T-cell (primary cell): ENCODE measurements around the gene GPR158. TPM values are rescaled to one million over a fixed set of nuclear protein-coding genes. Genes with fewer than 3 reads are reported as not detected.

Source experiments
- ATAC-seq, 4 experiments: fragments of 200-7000 bp in 3 of 4; fragments of 150-1000 bp in 1 of 4; cut with Tn5 transposase; replicated peaks in 1 of 4; 1 replicate in 3 of 4; 2 replicates in 1 of 4; pipeline ENCODE4 v1.10.0; 2021; ENCODE audit warnings: moderate library complexity in 3 of 4, mild to moderate bottlenecking in 2 of 4, moderate number of reproducible peaks in 1 of 4
- CTCF ChIA-PET, 2 donors: fragments of 300-600 bp; sonication (Branson Sonifier 250); formaldehyde crosslinking; loops; one replicate each; lab custom pipeline; 2022; ENCODE audit warnings: antibody characterized with exemption in 2 of 2; lab: Charles Lee
- POLR2A ChIA-PET, 2 donors: fragments of 300-600 bp; sonication (Branson Sonifier 250); formaldehyde crosslinking; loops; one replicate each; lab custom pipeline; 2022; ENCODE audit warnings: antibody characterized with exemption in 2 of 2; lab: Charles Lee
- DNase-seq, 35 experiments: peaks; one replicate each; pipeline versions ENCODE4 v3.0.0 to v3.0.0-alpha.2; 2013 to 2023
- H3K27ac ChIP-seq: one replicate; pipeline ENCODE4 v1.5.1; 2013; ENCODE audit warnings: low read length
- H3K27me3 ChIP-seq, 2 experiments: replicated peaks in 1 of 2; 1 replicate in 1 of 2; 2 replicates in 1 of 2; pipeline versions ENCODE4 v1.6.1 to v1.7.0; 2013; ENCODE audit warnings: low read length in 1 of 2, mixed read lengths in 1 of 2; ENCODE audit not compliant: control insufficient read depth in 2 of 2, insufficient read depth in 2 of 2; ENCODE audit errors: extremely low read depth in 1 of 2
- H3K36me3 ChIP-seq, 2 donors: 1 replicate in 1 of 2; 2 replicates in 1 of 2; pipeline versions ENCODE4 v1.6.1 to v1.7.0; 2013; ENCODE audit warnings: low read length in 1 of 2; ENCODE audit not compliant: control insufficient read depth in 2 of 2, insufficient read depth in 1 of 2; ENCODE audit errors: extremely low read depth in 1 of 2
- H3K4me1 ChIP-seq, 2 experiments: 1 replicate in 1 of 2; 2 replicates in 1 of 2; pipeline versions ENCODE4 v1.6.1 to v1.7.0; 2013; ENCODE audit warnings: low read length in 2 of 2, mixed read lengths in 1 of 2; ENCODE audit not compliant: insufficient read depth in 2 of 2, control insufficient read depth in 1 of 2; ENCODE audit errors: extremely low read depth in 1 of 2
- H3K4me3 ChIP-seq, 2 donors: 1 replicate in 1 of 2; 2 replicates in 1 of 2; pipeline versions ENCODE4 v1.5.1 to v1.7.0; 2013; ENCODE audit warnings: mild to moderate bottlenecking in 2 of 2, low read length in 1 of 2, moderate library complexity in 1 of 2; ENCODE audit not compliant: control insufficient read depth in 1 of 2; ENCODE audit errors: extremely low read depth in 1 of 2
- H3K9me3 ChIP-seq: 2 replicates; pipeline ENCODE4 v1.7.0; 2013
- H3K27ac Mint-ChIP-seq, 2 donors: one replicate each; pipeline ENCODE4 v1.8.0; 2020 to 2021; ENCODE audit warnings: mild to moderate bottlenecking in 2 of 2, mixed read lengths in 2 of 2
- H3K27me3 Mint-ChIP-seq, 2 donors: one replicate each; pipeline ENCODE4 v1.8.0; 2021 to 2022; ENCODE audit warnings: mixed read lengths in 2 of 2
- H3K36me3 Mint-ChIP-seq: one replicate; pipeline ENCODE4 v1.8.0; 2021; ENCODE audit warnings: mixed read lengths
- H3K4me1 Mint-ChIP-seq, 3 donors: one replicate each; pipeline ENCODE4 v1.8.0; 2020 to 2022; ENCODE audit warnings: mixed read lengths in 3 of 3, mild to moderate bottlenecking in 1 of 3
- H3K4me3 Mint-ChIP-seq, 3 donors: one replicate each; pipeline ENCODE4 v1.8.0; 2020 to 2022; ENCODE audit warnings: mild to moderate bottlenecking in 3 of 3, mixed read lengths in 3 of 3, moderate library complexity in 3 of 3
- H3K9me3 Mint-ChIP-seq, 3 donors: one replicate each; pipeline ENCODE4 v1.8.0; 2020 to 2022; ENCODE audit warnings: mixed read lengths in 3 of 3
- WGBS: methylation state at CpG from one replicate; pipeline ENCODE4 v1.1.5; 2013; ENCODE audit warnings: missing lambda C conversion rate; ENCODE audit not compliant: insufficient coverage; 5-methylcytosine and 5-hydroxymethylcytosine counted together
- total RNA-seq, 35 experiments: library from RNA in 6 of 35; stranded (reverse) in 6 of 35; fragments of 120-200 nt in 1 of 35; gene quantifications; one replicate each; pipeline versions ENCODE4 v1.2.1 to v1.2.4 and lab custom pipeline; 2013 to 2026

Gene GPR158
- total RNA-seq, 5 donors from 2014 or later (not counting 1 experiment from before 2014, with no cell fraction given) = not detected

DNA sequence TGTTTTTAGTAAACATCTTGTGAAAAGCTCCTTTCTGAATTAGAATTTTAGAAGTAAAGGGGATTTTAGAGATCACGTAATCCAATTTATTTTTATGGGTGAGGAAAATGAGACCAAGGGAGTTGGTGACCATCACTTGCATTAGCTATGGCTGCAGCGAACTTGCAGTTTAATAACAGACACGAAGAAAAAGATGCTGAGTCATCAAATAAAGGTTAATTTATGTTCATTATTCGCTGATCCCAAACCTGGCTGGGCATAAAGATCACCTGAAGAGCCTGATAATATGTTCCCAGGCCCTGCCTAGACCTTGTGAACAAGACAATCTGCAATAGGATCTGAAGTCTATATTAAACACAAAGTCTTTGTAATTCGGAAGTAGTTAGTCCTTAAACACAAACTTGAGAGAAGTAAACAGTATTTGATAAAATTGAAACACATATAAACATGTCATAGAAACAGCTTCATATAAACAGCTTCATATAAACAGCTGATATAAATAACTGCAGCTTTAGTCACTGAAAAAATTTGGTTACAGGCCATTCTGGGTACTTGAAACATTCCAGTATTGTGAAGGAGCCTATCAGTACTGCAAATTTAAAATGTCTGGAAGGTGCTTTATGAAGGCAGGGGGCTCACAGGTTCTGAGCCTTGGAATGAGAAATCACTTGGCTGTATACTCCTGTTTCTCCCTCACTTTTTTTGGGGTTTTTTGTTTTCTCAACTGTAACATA, 16.5 kb downstream of the GPR158 start:
- Mint-ChIP-seq H3K4me1 (no peaks in the 10 kb centered on the region), H3K4me3 (no peak overlapping the region), H3K36me3 (no peaks in the 10 kb centered on the region), H3K9me3 (peaks cover 0 to 6% (median 0%) of the 10 kb centered on the region in 3 donors), H3K27me3 (peaks cover 1 to 3% of the 10 kb centered on the region in 2 donors), H3K27ac (no peak overlapping the region)
- H3K4me1 ChIP-seq = no peaks in the 10 kb centered on the region
- CTCF ChIA-PET = no interaction called here
- ATAC-seq (no peak), DNase-seq (no peak)
- no peaks in the 10 kb centered on the region for H3K27me3 ChIP-seq
- H3K4me3 ChIP-seq = no peak overlapping the region
- H3K27ac ChIP-seq = no peak overlapping the region
- POLR2A ChIA-PET = no interaction called here
- WGBS = 87% methylated on average over 4 of the region's 5 CpGs
- H3K9me3 ChIP-seq = no peaks in the 10 kb centered on the region
- H3K36me3 ChIP-seq = no peaks in the 10 kb centered on the region

DNA sequence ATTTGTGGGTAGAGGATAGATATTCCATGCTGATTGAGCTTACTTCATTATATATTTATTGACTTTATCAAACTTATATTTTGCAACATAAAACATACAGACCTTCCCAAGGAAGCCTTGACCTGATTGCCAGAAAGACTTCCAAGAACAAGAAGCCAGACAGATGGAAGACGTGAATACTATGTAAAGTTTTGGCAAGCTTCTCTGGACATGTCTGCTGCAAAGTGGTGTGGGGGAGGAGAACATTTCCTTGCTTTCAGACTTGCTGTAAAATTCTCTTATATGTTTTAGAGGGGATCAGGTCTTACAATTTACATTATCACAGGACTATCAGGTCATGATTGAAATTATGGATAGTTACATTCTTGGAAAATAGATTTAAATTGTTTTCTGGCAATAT, 23.4 kb downstream of the GPR158 start:
- Mint-ChIP-seq H3K4me3 (no peak overlapping the region), H3K9me3 (no peaks in the 10 kb centered on the region), H3K4me1 (no peaks in the 10 kb centered on the region), H3K36me3 (no peaks in the 10 kb centered on the region), H3K27ac (no peak overlapping the region), H3K27me3 (peaks cover 0 to 1% of the 10 kb centered on the region in 2 donors)
- no peaks in the 10 kb centered on the region for H3K36me3 ChIP-seq
- no peaks in the 10 kb centered on the region for H3K4me1 ChIP-seq
- ChIA-PET CTCF (no interaction called here), POLR2A (no interaction called here)
- H3K27ac ChIP-seq = no peak overlapping the region
- WGBS = 40% methylated on average over 1 of the region's 1 CpG
- H3K4me3 ChIP-seq = no peak overlapping the region
- no peaks in the 10 kb centered on the region for H3K9me3 ChIP-seq
- ATAC-seq = no peak
- no peak for DNase-seq
- H3K27me3 ChIP-seq = no peaks in the 10 kb centered on the region

DNA sequence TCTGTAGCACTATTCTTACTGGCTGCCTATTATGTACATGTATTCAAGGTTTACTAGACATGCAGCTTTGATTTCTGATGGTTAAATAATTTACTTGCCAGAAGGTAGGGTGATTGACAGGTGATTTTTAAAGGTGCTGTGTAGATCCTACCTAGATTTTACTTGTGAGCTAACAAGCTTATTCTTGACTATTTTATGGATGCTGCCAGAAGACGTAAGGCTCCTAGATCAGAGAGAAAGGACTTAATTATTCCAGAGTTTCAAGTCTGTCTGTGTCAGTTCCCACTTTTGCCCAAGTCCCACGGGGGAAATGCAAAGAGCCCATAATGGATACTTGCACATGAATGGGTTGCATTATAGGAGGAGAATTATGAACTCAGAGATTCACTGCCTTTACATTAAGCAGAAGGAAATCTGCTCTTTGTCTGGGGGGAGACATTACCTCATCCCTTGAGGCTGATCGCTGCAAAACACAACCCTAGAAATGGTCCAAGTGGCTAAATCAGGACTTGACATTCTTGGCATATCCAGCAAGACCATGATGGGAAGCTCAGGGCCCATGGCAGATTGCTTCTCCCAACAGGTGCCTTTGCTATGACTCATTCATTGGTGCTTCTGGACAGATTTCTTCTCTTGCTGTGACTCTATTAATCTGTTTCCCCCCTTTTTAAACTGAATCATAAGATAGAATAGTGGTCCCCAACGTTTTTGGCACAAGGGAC, 32.1 kb downstream of the GPR158 start:
- ChIA-PET CTCF (no interaction called here), POLR2A (no interaction called here)
- H3K27me3 Mint-ChIP-seq = peaks cover 3 to 17% of the 10 kb centered on the region in 2 donors
- H3K4me3 Mint-ChIP-seq = no peak overlapping the region
- Histone ChIP-seq H3K4me3 (no peak overlapping the region), H3K36me3 (no peaks in the 10 kb centered on the region), H3K27ac (no peak overlapping the region), H3K9me3 (no peaks in the 10 kb centered on the region), H3K27me3 (peaks cover 0 to 3% of the 10 kb centered on the region in 2 experiments), H3K4me1 (no peaks in the 10 kb centered on the region)
- H3K27ac Mint-ChIP-seq = no peak overlapping the region
- DNase-seq (no peak), ATAC-seq (no peak)
- no peaks in the 10 kb centered on the region for H3K36me3 Mint-ChIP-seq
- 56% methylated on average over 3 of the region's 4 CpGs for WGBS
- H3K4me1 Mint-ChIP-seq = no peaks in the 10 kb centered on the region
- peaks cover 0 to 4% (median 0%) of the 10 kb centered on the region in 3 donors for H3K9me3 Mint-ChIP-seq

DNA sequence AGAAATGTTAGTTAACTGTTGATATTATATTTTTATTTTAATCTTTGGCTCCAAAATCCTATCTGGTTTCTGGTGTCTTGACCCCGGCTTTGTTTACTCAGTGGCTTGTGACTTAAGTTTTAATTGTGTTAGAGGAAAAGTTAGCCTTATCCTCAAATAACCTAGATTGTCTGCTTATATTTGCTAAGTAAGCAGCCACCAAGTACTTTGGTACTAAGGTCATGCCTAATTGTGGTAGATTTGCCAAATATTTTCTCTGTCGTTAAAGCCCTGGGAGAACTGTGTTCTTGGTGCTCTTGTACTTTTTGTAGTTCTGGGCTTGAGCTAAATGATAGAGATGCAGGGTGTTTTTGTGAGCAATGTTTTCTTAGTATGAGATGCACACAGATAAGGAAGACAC, 34.8 kb downstream of the GPR158 start:
- peaks cover 0 to 3% of the 10 kb centered on the region in 2 experiments for H3K27me3 ChIP-seq
- H3K27ac Mint-ChIP-seq = no peak overlapping the region
- H3K27ac ChIP-seq = no peak overlapping the region
- H3K9me3 Mint-ChIP-seq = peaks cover 0 to 4% (median 0%) of the 10 kb centered on the region in 3 donors
- 100% methylated on average over 1 of the region's 2 CpGs for WGBS
- no peaks in the 10 kb centered on the region for H3K4me1 ChIP-seq
- no peaks in the 10 kb centered on the region for H3K36me3 Mint-ChIP-seq
- no peaks in the 10 kb centered on the region for H3K9me3 ChIP-seq
- no peak overlapping the region for H3K4me3 Mint-ChIP-seq
- peaks cover 5 to 10% of the 10 kb centered on the region in 2 donors for H3K27me3 Mint-ChIP-seq
- no peaks in the 10 kb centered on the region for H3K4me1 Mint-ChIP-seq
- POLR2A ChIA-PET = no interaction called here
- H3K4me3 ChIP-seq = no peak overlapping the region
- CTCF ChIA-PET = no interaction called here
- DNase-seq (no peak), ATAC-seq (no peak)
- H3K36me3 ChIP-seq = no peaks in the 10 kb centered on the region

DNA sequence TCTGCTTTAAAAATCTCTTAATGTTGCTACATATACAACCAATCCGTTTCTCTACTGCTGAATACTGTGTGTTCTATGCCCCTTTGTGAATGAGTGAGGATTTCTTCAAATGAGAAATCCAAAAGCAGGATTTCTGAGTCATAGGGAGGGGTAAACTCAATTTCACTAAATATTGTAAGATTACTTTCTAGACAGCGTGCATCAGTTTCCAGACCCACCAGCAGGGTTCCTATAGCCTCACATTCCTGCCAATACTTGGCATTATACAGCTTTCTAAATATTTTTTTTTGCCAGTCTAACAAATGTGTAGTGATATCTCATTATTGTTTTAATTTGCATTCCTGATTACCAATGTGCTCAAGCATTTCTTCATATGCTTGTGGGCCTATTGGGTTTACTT, 35.5 kb downstream of the GPR158 start:
- ATAC-seq (no peak), DNase-seq (no peak)
- peaks cover 0 to 3% of the 10 kb centered on the region in 2 experiments for H3K27me3 ChIP-seq
- POLR2A ChIA-PET = no interaction called here
- H3K4me1 Mint-ChIP-seq = no peaks in the 10 kb centered on the region
- H3K27me3 Mint-ChIP-seq = peaks cover 7 to 9% of the 10 kb centered on the region in 2 donors
- no peak overlapping the region for H3K27ac Mint-ChIP-seq
- H3K27ac ChIP-seq = no peak overlapping the region
- no peaks in the 10 kb centered on the region for H3K4me1 ChIP-seq
- WGBS = no CpG with 5 or more reads among the region's 2 CpGs
- no peaks in the 10 kb centered on the region for H3K9me3 ChIP-seq
- CTCF ChIA-PET = no interaction called here
- no peak overlapping the region for H3K4me3 Mint-ChIP-seq
- no peaks in the 10 kb centered on the region for H3K36me3 Mint-ChIP-seq
- no peak overlapping the region for H3K4me3 ChIP-seq
- H3K9me3 Mint-ChIP-seq = peaks cover 0 to 3% (median 0%) of the 10 kb centered on the region in 3 donors
- H3K36me3 ChIP-seq = no peaks in the 10 kb centered on the region

DNA sequence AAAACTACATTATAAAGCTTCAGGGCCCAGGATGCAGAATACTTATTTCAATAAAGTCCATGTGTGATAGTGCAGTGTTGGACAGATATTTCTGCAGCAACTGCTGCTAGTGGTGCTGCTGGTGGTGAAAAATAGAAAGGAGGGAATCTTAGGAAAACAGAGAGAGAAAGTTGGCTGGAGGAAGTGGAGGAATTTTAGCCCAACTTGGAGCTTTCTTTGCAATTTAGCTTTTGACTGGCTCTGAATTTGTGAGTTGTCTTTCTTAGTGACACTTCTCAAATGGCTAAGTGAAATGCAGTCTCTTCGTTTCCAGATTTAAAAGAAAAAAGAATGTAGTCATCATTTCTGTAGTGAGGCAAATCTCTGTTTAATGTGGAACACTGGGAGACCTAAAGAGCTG, 45.4 kb downstream of the GPR158 start:
- ChIA-PET POLR2A (no interaction called here), CTCF (no interaction called here)
- DNase-seq (no peak), ATAC-seq (no peak)
- no peaks in the 10 kb centered on the region for H3K36me3 ChIP-seq
- Mint-ChIP-seq H3K36me3 (no peaks in the 10 kb centered on the region), H3K4me1 (no peaks in the 10 kb centered on the region), H3K9me3 (no peaks in the 10 kb centered on the region), H3K27ac (no peak overlapping the region), H3K27me3 (peaks cover 8 to 12% of the 10 kb centered on the region in 2 donors), H3K4me3 (no peak overlapping the region)
- no peaks in the 10 kb centered on the region for H3K9me3 ChIP-seq
- H3K4me1 ChIP-seq = no peaks in the 10 kb centered on the region
- H3K4me3 ChIP-seq = no peak overlapping the region
- H3K27me3 ChIP-seq = no peaks in the 10 kb centered on the region
- no CpG with 5 or more reads among the region's 1 CpG for WGBS
- H3K27ac ChIP-seq = no peak overlapping the region
